ENCODE measurements around the gene AIG1. TPM values are rescaled to one million over a fixed set of nuclear protein-coding genes. Genes with fewer than 3 reads are reported as not detected.

AIG1 gene
- total RNA-seq, 1 experiment from 2014 or later: 51.1 TPM

DNA sequence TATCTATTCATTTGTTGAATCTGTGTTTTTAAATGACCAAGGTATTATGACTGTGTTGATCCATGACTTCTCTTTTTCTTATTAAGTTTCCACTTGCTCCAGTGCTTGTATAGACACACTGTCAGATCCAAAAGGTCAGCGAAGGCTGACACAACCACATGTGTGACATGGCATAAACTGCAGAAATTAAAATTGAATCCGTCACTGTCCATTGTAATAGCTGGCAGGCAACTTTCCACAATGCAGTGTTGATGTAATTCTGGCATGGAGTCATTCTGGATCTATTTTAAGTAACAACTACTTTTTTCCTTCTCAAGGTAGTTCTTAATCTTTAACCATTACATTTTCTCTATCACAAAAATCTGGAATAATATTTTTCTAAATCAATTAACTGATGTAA is 145.3 kb downstream of the AIG1 start:
- DNase-seq (ENCODE audit: low read depth, low spot score) (no peak), ATAC-seq (no peak)
- ChIA-PET POLR2A (no interaction called here), CTCF (interaction anchor here (0.5 kb wide), 1 partner anchor 221 kb away, joined by 3 read pairs; no protein-coding TSS in a partner anchor), RAD21 (ENCODE audit: low non-redundant PET in 1 of 2, low total read pairs in 2 of 2, uncharacterized antibody in 2 of 2, unreplicated experiment in 2 of 2) (no interaction called here)
- TF ChIP-seq REST (IDR thresholded peaks at IDR 0.05; ENCODE audit: low read depth) (no peak), ELF1 (IDR thresholded peaks at IDR 0.05; ENCODE audit: borderline replicate concordance, low read depth) (no peak), EZH2 (IDR thresholded peaks at IDR 0.05) (no peak), JUND (IDR thresholded peaks at IDR 0.05) (no peak), ZFX (IDR thresholded peaks at IDR 0.05) (no peak), POLR2A (IDR thresholded peaks at IDR 0.05; ENCODE audit: borderline replicate concordance, extremely low read depth, insufficient read depth, insufficient read length) (no peak), YY1 (IDR thresholded peaks at IDR 0.05; ENCODE audit: extremely low read depth, insufficient replicate concordance, low read depth, low read length) (no peak), RAD21 (IDR thresholded peaks at IDR 0.05; ENCODE audit: low read depth) (no peak), CBX3 (IDR thresholded peaks at IDR 0.05; ENCODE audit: low read depth) (no peak), CTCF (IDR thresholded peaks at IDR 0.05 in 2 of 3, conservative IDR thresholded peaks at IDR 0.05 in 1 of 3; ENCODE audit: borderline replicate concordance in 1 of 3, insufficient read depth in 1 of 3, low read depth in 2 of 3, low read length in 2 of 3) (no peak), TCF7L2 (IDR thresholded peaks at IDR 0.05; ENCODE audit: borderline replicate concordance, extremely low read depth, insufficient read depth, insufficient read length) (no peak), EGR1 (IDR thresholded peaks at IDR 0.05; ENCODE audit: low read depth) (no peak)
- TF ChIP-seq, protein P1, sequence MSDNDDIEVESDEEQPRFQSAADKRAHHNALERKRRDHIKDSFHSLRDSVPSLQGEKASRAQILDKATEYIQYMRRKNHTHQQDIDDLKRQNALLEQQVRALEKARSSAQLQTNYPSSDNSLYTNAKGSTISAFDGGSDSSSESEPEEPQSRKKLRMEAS (IDR thresholded peaks at IDR 0.05): no peak
- TF ChIP-seq, protein P2, sequence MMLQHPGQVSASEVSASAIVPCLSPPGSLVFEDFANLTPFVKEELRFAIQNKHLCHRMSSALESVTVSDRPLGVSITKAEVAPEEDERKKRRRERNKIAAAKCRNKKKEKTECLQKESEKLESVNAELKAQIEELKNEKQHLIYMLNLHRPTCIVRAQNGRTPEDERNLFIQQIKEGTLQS (IDR thresholded peaks at IDR 0.05): no peak
- TF ChIP-seq, protein P3, sequence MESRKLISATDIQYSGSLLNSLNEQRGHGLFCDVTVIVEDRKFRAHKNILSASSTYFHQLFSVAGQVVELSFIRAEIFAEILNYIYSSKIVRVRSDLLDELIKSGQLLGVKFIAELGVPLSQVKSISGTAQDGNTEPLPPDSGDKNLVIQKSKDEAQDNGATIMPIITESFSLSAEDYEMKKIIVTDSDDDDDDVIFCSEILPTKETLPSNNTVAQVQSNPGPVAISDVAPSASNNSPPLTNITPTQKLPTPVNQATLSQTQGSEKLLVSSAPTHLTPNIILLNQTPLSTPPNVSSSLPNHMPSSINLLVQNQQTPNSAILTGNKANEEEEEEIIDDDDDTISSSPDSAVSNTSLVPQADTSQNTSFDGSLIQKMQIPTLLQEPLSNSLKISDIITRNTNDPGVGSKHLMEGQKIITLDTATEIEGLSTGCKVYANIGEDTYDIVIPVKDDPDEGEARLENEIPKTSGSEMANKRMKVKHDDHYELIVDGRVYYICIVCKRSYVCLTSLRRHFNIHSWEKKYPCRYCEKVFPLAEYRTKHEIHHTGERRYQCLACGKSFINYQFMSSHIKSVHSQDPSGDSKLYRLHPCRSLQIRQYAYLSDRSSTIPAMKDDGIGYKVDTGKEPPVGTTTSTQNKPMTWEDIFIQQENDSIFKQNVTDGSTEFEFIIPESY (IDR thresholded peaks at IDR 0.05; ENCODE audit: extremely low read depth, insufficient replicate concordance, low read length): no peak
- H2AFZ ChIP-seq (ENCODE audit: low read depth, low read length, poor library complexity, severe bottlenecking): no peak overlapping the region
- H3K4me3 ChIP-seq (replicated peaks in 1 of 2; ENCODE audit: low read depth in 1 of 2, low read length in 2 of 2): no peak overlapping the region
- H3K9ac ChIP-seq (ENCODE audit: low read length): no peak overlapping the region
- no peaks in the 10 kb centered on the region for H4K20me1 ChIP-seq (ENCODE audit: insufficient read depth)
- no peaks in the 10 kb centered on the region for H3K9me3 ChIP-seq (ENCODE audit: control insufficient read depth in 1 of 2, insufficient read depth in 1 of 2, low read depth in 1 of 2, low read length in 2 of 2)
- no peak overlapping the region for H3K4me2 ChIP-seq (ENCODE audit: low read length)
- H3K4me1 ChIP-seq (ENCODE audit: control insufficient read depth in 1 of 2, insufficient read depth in 2 of 2, low read length in 2 of 2): no peaks in the 10 kb centered on the region
- no peaks in the 10 kb centered on the region for H3K36me3 ChIP-seq (ENCODE audit: control insufficient read depth in 1 of 2, insufficient read depth in 2 of 2, low read length in 2 of 2)
- intact Hi-C loops (cut with micrococcal nuclease): no loop called here
- H3K9me2 ChIP-seq (ENCODE audit: insufficient read depth): no peaks in the 10 kb centered on the region
- H3K27ac ChIP-seq (ENCODE audit: low read depth, low read length): no peak overlapping the region
- no peaks in the 10 kb centered on the region for H3K27me3 ChIP-seq (ENCODE audit: insufficient read depth, low read length)
- H3K79me2 ChIP-seq (ENCODE audit: insufficient read depth, low read length): no peaks in the 10 kb centered on the region
- BruUV-seq (replicated peaks): no TSS peak
